Measurements from ENCODE around the gene UNC5CL. TPM values are rescaled to one million over a fixed set of nuclear protein-coding genes. Genes with fewer than 3 reads are reported as not detected.

Gene UNC5CL
- total and polyA plus RNA-seq, 2 of the 4 experiments (the other 2 are of a cell fraction): not detected

DNA sequence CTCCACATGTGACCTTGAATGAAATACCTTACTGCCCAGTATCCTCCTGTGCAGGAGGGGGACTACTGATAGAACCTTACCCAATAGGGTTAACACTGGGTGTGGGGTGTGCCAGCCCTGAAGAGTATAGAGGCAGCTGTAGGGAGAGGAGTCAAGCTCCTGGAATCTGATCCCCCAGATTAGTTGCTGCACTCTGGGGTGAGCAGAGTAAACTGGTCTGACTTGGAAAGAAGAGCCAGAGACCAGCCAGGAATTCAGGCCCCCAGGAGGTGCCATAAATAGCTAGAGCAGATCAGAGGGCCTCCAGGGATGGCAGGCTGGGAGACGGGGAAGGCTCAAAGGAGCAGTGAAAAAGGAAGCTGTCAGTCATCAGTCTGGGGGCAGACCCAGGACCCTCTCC is 10.5 kb upstream of the UNC5CL start:
- in situ Hi-C loops (cut with MboI; ENCODE audit: low sequenced_read_pairs) (loop anchor here (25.0 kb wide), 2 partner anchors 1062 to 1687 kb away; no protein-coding TSS in a partner anchor), intact Hi-C loops (cut with micrococcal nuclease) (no loop called here), dilution Hi-C loops (cut with HindIII; ENCODE audit: low sequenced_read_pairs, unreplicated experiment) (no loop called here)
- Histone ChIP-seq H3K4ac (ENCODE audit: low read depth, low read length) (no peak overlapping the region), H3K79me1 (ENCODE audit: low read depth in 1 of 2, low read length in 2 of 2) (no peaks in the 10 kb centered on the region), H4K91ac (ENCODE audit: insufficient read depth, low read depth, low read length) (no peak overlapping the region), H2BK15ac (ENCODE audit: low read depth, low read length) (no peak overlapping the region), H3K4me3 (ENCODE audit: insufficient read depth, low read depth, low read length) (no peak overlapping the region), H3K27me3 (ENCODE audit: control insufficient read depth, insufficient read depth, low read length) (peaks cover 16% of the 10 kb centered on the region), H4K20me1 (ENCODE audit: insufficient read depth, low read length) (no peaks in the 10 kb centered on the region), H3K27ac (ENCODE audit: insufficient read depth, low read length) (no peak overlapping the region), H3K36me3 (ENCODE audit: control insufficient read depth, insufficient read depth, low read length) (no peaks in the 10 kb centered on the region), H2BK20ac (ENCODE audit: low read depth, low read length) (no peak overlapping the region), H2AK5ac (ENCODE audit: low read depth, low read length) (no peak overlapping the region), H3K23ac (ENCODE audit: low read depth, low read length) (no peak overlapping the region), H3K14ac (replicated peaks; ENCODE audit: low read depth, low read length) (no peak overlapping the region), H2AFZ (replicated peaks; ENCODE audit: low read length, poor library complexity) (no peak overlapping the region), H3K9me1 (ENCODE audit: insufficient read depth, low read length) (0 out of 2 replicates have a peak, but pooled peaks cover 4% of the 10 kb centered on the region), H3K56ac (ENCODE audit: extremely low read depth, insufficient read depth, low read length) (no peak overlapping the region), H3K9ac (ENCODE audit: low read depth, low read length) (no peak overlapping the region), H2BK5ac (ENCODE audit: low read depth, low read length, poor library complexity, severe bottlenecking) (no peak overlapping the region), H3K18ac (ENCODE audit: low read depth, low read length) (no peak overlapping the region), H3K4me2 (ENCODE audit: low read depth, low read length) (no peak overlapping the region), H3K9me3 (ENCODE audit: control insufficient read depth, insufficient read depth, low read length) (no peaks in the 10 kb centered on the region), H4K5ac (ENCODE audit: low read depth, low read length) (no peak overlapping the region), H4K8ac (ENCODE audit: low read depth in 2 of 2, low read length in 2 of 2) (no peak overlapping the region), H2BK120ac (ENCODE audit: low read depth, low read length) (no peak overlapping the region), H2AK9ac (replicated peaks; ENCODE audit: low read depth, low read length, poor library complexity) (no peak overlapping the region), H3K4me1 (ENCODE audit: control insufficient read depth, insufficient read depth, low read length) (no peaks in the 10 kb centered on the region)
- CTCF ChIA-PET: no interaction called here
- peak; percentile 59 for ATAC-seq (ENCODE audit: low read depth)
- DNase-seq: no peak
- no TSS peak for BruUV-seq (replicated peaks)
- POLR2A ChIA-PET (ENCODE audit: unreplicated experiment): no interaction called here
- TF ChIP-seq MAZ (IDR thresholded peaks at IDR 0.05; ENCODE audit: borderline replicate concordance, low read depth, low read length): no peak
- no peak for TF ChIP-seq CEBPB (IDR thresholded peaks at IDR 0.05; ENCODE audit: low read depth, low read length)
- no peak for TF ChIP-seq MAFK (IDR thresholded peaks at IDR 0.05; ENCODE audit: low read depth, low read length)
- no peak for TF ChIP-seq CHD1 (IDR thresholded peaks at IDR 0.05; ENCODE audit: low read depth, low read length)
- no CpG with 5 or more reads among the region's 1 CpG for WGBS, 2 experiments (ENCODE audit: extremely low coverage in 2 of 2, insufficient read length in 1 of 2)

All from IMR-90 (cell line).